ENCODE results near the gene PRDX2.

PRDX2 gene

DNA sequence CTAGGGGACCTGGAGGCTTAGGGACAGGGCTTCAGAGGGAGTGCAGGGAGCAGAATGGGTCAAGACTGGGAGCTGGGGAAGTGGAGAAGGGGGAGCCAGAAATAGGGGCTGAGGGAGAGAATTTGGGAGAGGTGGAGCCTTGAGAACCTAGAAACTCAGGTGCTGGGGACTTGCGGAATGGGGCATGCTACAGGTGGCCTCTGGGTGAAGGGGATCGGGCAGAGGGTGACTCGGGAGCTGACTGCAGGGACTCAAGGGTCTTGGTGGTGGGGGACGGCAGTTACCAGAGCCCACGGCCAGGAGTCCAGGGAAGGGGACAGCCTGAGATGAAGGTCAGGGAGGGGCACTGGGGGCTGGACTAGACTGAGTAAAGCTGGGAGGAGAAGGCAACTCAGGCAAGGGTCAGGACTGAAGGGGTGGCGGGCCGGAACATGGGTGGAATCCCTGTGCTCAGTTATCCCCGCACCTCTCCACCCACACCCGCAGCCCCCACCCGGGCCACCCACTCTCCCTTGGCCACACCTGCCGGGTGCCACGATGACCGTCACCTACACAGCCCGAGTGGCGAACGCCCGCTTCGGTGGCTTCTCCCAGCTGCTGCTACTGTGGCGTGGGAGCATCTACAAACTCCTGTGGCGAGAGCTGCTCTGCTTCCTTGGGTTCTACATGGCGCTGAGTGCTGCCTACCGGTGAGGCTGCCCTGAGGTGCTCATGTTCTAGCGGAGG is 49.4 kb downstream of the PRDX2 start:
- DNase-seq (ENCODE audit: low read depth), result no peak

DNA sequence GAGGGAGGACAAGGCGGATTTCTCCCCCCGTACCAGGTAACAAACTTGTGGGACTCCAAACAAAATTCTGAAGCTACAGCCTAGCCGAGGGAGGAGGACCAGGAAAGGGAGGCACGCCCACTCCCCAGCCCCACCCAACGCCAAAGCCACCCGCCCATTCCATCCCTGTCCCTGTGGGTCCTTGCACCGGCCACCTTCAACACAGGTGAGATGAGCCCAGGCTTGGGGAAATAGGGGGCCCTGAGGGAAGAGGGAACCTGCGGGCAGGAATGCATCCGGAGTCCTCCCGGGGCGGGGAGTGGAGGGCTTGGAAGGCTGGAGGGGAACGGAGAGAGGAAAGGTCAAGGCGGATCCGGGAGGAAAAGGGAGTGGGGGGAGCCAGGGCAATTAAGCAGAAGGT is 50.0 kb downstream of the PRDX2 start, which contains the start of gene BEST2:
BEST2 (plus strand) TSS at position 157 of the 400 bp plus-strand sequence. CDS start 802 bp downstream, outside the sequence.
- DNase-seq (ENCODE audit: low read depth), result no peak

DNA sequence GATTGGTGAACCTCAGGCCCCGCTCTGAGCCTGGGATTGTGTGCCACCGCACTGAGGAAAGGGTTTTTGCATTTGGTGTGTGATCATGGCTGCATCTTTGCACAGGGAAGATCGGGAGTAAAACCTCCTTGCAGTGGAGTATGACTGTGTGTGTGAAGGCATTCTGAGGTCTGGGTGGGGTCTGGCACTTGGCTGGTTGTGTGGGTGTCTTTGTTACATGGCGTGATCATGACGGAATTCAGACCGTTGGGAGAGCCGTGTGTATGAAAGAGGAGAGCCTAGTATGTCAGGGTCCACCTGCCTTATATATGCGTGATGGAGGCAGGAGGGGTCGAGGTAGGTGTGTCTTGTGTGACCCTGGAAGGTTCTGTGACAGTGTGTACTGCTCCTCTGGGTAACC is 50.7 kb downstream of the PRDX2 start:
- DNase-seq (ENCODE audit: low read depth), result no peak

DNA sequence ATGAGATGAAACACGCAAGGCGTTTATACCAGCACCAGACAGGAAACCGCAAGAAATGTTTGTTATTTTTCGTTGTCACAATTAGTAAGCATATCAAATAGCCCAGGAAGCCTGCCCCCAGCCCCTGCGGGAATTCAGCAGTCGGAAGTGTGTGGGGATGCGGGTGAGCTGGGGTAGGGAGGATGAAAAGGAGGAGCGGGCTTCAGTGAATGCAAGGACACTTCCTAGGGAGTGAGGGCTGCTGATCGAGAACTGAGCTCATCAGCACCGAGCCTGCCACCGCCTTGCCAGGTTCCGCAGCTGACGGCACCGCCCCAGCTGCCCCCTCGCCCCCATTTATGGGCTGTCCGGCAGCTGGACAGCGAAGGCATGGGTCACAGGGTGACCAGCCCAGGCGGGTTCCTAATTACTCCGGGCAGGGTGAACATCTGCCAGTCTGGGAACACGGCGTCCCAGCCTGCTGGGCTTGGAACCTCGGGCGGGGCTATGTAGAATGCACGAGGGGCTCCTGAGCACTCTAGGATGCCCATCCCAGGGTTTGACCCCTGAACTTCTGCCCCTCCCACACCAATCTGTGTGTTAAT is 51.6 kb downstream of the PRDX2 start:
- DNase-seq (ENCODE audit: low read depth), result no peak

DNA sequence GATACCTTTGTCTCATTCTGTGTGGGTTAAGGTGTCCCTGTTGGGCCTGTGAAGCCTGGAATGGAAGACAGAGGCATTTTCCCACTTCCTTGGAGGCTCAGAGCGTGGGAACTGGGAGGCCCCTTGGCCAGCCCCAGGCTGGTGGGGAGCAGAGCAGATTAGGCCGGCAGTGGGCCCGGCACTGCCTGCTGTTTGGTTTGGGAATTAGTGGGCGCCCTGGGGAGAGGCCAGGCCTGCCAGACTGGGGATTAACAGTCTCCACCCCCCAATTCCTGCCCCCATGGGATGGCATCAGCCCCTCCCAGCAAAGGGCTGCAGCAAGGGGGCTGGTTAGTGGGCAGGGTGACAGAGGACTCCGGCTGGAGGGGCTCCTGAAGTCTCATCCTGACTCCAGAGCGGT is 53.1 kb downstream of the PRDX2 start:
- no peak for DNase-seq (ENCODE audit: low read depth)
